ENCODE data around the gene APOL4. TPM values are rescaled to one million over a fixed set of nuclear protein-coding genes. Genes with fewer than 3 reads are reported as not detected.
"Not testable (repeated sequence)": the region's sequence is repeated elsewhere in the genome, so short reads cannot be mapped to it uniquely, and the experiment has no call there.

APOL4 gene
- total RNA-seq (2014; rRNA removed; shearing (Covaris generic); ENCODE audit: low replicate concordance), result not detected in 2 replicates

GRCh38 chr22:36201630-36202319 lies at the start of gene APOL4:
Gene APOL4 (minus strand): TSS chr22:36201809. CDS start chr22:36201734, 75 bp downstream.
- in situ Hi-C loops (cut with HindIII; ENCODE audit: low pct_unique_long_range_greater_than_20kb, low sequenced_read_pairs), result no loop called here
- no peak for DNase-seq (ENCODE audit: low read depth)

GRCh38 chr22:36250292-36250960 lies 48.8 kb upstream of the APOL4 start:
- in situ Hi-C loops (cut with HindIII; ENCODE audit: low pct_unique_long_range_greater_than_20kb, low sequenced_read_pairs), result not testable (repeated sequence)
- DNase-seq (ENCODE audit: low read depth), result peak; percentile 82

GRCh38 chr22:36249160-36249559 lies 47.6 kb upstream of the APOL4 start:
- peak; percentile 47 for DNase-seq (ENCODE audit: low read depth)
- in situ Hi-C loops (cut with HindIII; ENCODE audit: low pct_unique_long_range_greater_than_20kb, low sequenced_read_pairs), result no loop called here

- in situ Hi-C loops (cut with HindIII; ENCODE audit: low pct_unique_long_range_greater_than_20kb, low sequenced_read_pairs), result no loop called here
- DNase-seq (ENCODE audit: low read depth), result no peak
Observed at GRCh38 chr22:36247955-36248354, 46.3 kb upstream of the APOL4 start.

GRCh38 chr22:36246718-36247117 lies 45.1 kb upstream of the APOL4 start:
- in situ Hi-C loops (cut with HindIII; ENCODE audit: low pct_unique_long_range_greater_than_20kb, low sequenced_read_pairs), result no loop called here
- no peak for DNase-seq (ENCODE audit: low read depth)

- DNase-seq (ENCODE audit: low read depth), result no peak
- in situ Hi-C loops (cut with HindIII; ENCODE audit: low pct_unique_long_range_greater_than_20kb, low sequenced_read_pairs), result no loop called here
Observed at GRCh38 chr22:36245805-36246356, 44.3 kb upstream of the APOL4 start.

GRCh38 chr22:36244522-36245391 lies 43.1 kb upstream of the APOL4 start:
- DNase-seq (ENCODE audit: low read depth), result no peak
- in situ Hi-C loops (cut with HindIII; ENCODE audit: low pct_unique_long_range_greater_than_20kb, low sequenced_read_pairs), result no loop called here

- in situ Hi-C loops (cut with HindIII; ENCODE audit: low pct_unique_long_range_greater_than_20kb, low sequenced_read_pairs), result no loop called here
- DNase-seq (ENCODE audit: low read depth), result no peak
Observed at GRCh38 chr22:36243986-36244385, 42.4 kb upstream of the APOL4 start.

- peak; percentile 91 for DNase-seq (ENCODE audit: low read depth)
- in situ Hi-C loops (cut with HindIII; ENCODE audit: low pct_unique_long_range_greater_than_20kb, low sequenced_read_pairs), result no loop called here
Observed at GRCh38 chr22:36239401-36240171, 38.0 kb upstream of the APOL4 start, which contains the start of gene APOL2. Gene APOL2 (minus strand): TSS chr22:36239527. CDS start chr22:36233162, 6,365 bp downstream.

GRCh38 chr22:36239150-36239400 lies 37.5 kb upstream of the APOL4 start:
- in situ Hi-C loops (cut with HindIII; ENCODE audit: low pct_unique_long_range_greater_than_20kb, low sequenced_read_pairs), result no loop called here
- DNase-seq (ENCODE audit: low read depth), result no peak

- no peak for DNase-seq (ENCODE audit: low read depth)
- in situ Hi-C loops (cut with HindIII; ENCODE audit: low pct_unique_long_range_greater_than_20kb, low sequenced_read_pairs), result no loop called here
Observed at GRCh38 chr22:36238373-36239149, 37.0 kb upstream of the APOL4 start.

- in situ Hi-C loops (cut with HindIII; ENCODE audit: low pct_unique_long_range_greater_than_20kb, low sequenced_read_pairs), result no loop called here
- DNase-seq (ENCODE audit: low read depth), result no peak
Observed at GRCh38 chr22:36237462-36238372, 36.1 kb upstream of the APOL4 start.

GRCh38 chr22:36236388-36237319 lies 35.0 kb upstream of the APOL4 start:
- in situ Hi-C loops (cut with HindIII; ENCODE audit: low pct_unique_long_range_greater_than_20kb, low sequenced_read_pairs), result no loop called here
- no peak for DNase-seq (ENCODE audit: low read depth)

GRCh38 chr22:36235585-36235984 lies 34.0 kb upstream of the APOL4 start:
- in situ Hi-C loops (cut with HindIII; ENCODE audit: low pct_unique_long_range_greater_than_20kb, low sequenced_read_pairs), result no loop called here
- no peak for DNase-seq (ENCODE audit: low read depth)

- in situ Hi-C loops (cut with HindIII; ENCODE audit: low pct_unique_long_range_greater_than_20kb, low sequenced_read_pairs), result no loop called here
- DNase-seq (ENCODE audit: low read depth), result no peak
Observed at GRCh38 chr22:36234919-36235318, 33.3 kb upstream of the APOL4 start.

GRCh38 chr22:36234213-36234612 lies 32.6 kb upstream of the APOL4 start:
- in situ Hi-C loops (cut with HindIII; ENCODE audit: low pct_unique_long_range_greater_than_20kb, low sequenced_read_pairs), result no loop called here

More at GRCh38 chr22:36234213-36234612, 32.6 kb upstream of the APOL4 start:
- no peak for DNase-seq (ENCODE audit: low read depth)

Data from Caki2 (cell line).